K562 (cell line): Measurements from ENCODE around the gene TSTD1. TPM values are rescaled to one million over a fixed set of nuclear protein-coding genes. Genes with fewer than 3 reads are reported as not detected.
A peak's percentile ranks its signal among the peaks of the same experiment; 100 is the strongest.

ENCODE experiments used
- BRD9 ChIP-seq: fragments of 450-650 bp; IDR thresholded peaks from 2 replicates; pipeline ENCODE4 v1.6.1; 2018; ENCODE audit warnings: low read depth; ENCODE audit not compliant: partially characterized antibody
- E2F3 ChIP-seq: fragments of 250-450 bp; sonication (Bioruptor Pico); IDR thresholded peaks from 2 replicates; pipeline ENCODE4 v1.4.0; 2020; ENCODE audit warnings: mild to moderate bottlenecking
- ELF1 ChIP-seq: fragments of 200-800 bp; sonication (Bioruptor generic); IDR thresholded peaks from 2 replicates; pipeline ENCODE4 v1.6.1; 2016; ENCODE audit warnings: missing genetic modification characterization, missing compliant biosample characterization
- JUND ChIP-seq, 2 experiments: IDR thresholded peaks; 2 replicates in 1 of 2; 3 replicates in 1 of 2; pipeline ENCODE4 v1.6.1; 2011; ENCODE audit warnings: borderline replicate concordance in 2 of 2, low read depth in 2 of 2, low read length in 2 of 2, improper control_type of control experiment in 1 of 2, missing biosample characterization in 1 of 2, missing genetic modification characterization in 1 of 2, missing genetic modification reagents in 1 of 2
- KLF16 ChIP-seq: IDR thresholded peaks from 2 replicates; pipeline ENCODE4 v1.6.1; 2016; ENCODE audit warnings: antibody characterized with exemption
- PTTG1 ChIP-seq: fragments of 450-650 bp; IDR thresholded peaks from 2 replicates; pipeline ENCODE4 v1.6.1; 2016; ENCODE audit warnings: low read depth, mild to moderate bottlenecking, missing genetic modification characterization, missing compliant biosample characterization
- SPI1 ChIP-seq: IDR thresholded peaks from 2 replicates; pipeline ENCODE4 v1.6.1; 2011; ENCODE audit warnings: low read depth, low read length, control low read depth, borderline replicate concordance
- ZFX ChIP-seq: sonication (generic); formaldehyde crosslinking; IDR thresholded peaks from 2 replicates; pipeline ENCODE4 v1.8.0; 2022; ENCODE audit warnings: mild to moderate bottlenecking, missing genetic modification reagents, moderate library complexity
- ZNF79 ChIP-seq: fragments of 250-450 bp; sonication (Bioruptor Pico); IDR thresholded peaks from 2 replicates; pipeline ENCODE4 v1.4.0; 2020; ENCODE audit warnings: low read depth, mild to moderate bottlenecking, moderate library complexity
- polyA plus RNA-seq, 8 experiments: library from polyadenylated mRNA; depleted of rRNA in 4 of 8; stranded (reverse) in 5 of 8; unstranded in 3 of 8; fragments of >200 nt; fragmentation: Nextera tagmentation in 2 of 8; fragmentation: Illumina TruSeq in 1 of 8; extraction: Ambion mirVana in 2 of 8; extraction: Trizol in 1 of 8; gene quantifications; 2 replicates each; pipeline versions ENCODE4 v1.2.1 to v1.2.3, GENCODE V29; 2011 to 2014; ENCODE audit warnings: inconsistent platforms in 1 of 8, missing spikeins in 1 of 8
- total RNA-seq, 7 experiments: library from RNA; depleted of rRNA in 6 of 7; stranded (reverse); fragments of >200 nt in 6 of 7; fragmentation: Illumina TruSeq in 2 of 7; extraction: Trizol in 2 of 7; gene quantifications; 2 replicates each; pipeline versions ENCODE4 v1.2.1 to v1.2.3, GENCODE V29; 2011 to 2021; ENCODE audit warnings: low replicate concordance in 1 of 7
- TF ChIP-seq, protein P1 (sequence below): fragments of 250-450 bp; sonication (Bioruptor Pico); IDR thresholded peaks from 2 replicates; pipeline ENCODE4 v1.8.0; 2022; ENCODE audit warnings: inconsistent platforms, mild to moderate bottlenecking, moderate library complexity, borderline replicate concordance
- TF ChIP-seq, protein P2 (sequence below): sonication (generic); IDR thresholded peaks from 2 replicates; pipeline ENCODE4 v1.6.1; 2016
- TF ChIP-seq, protein P3 (sequence below): fragments of 450-650 bp; IDR thresholded peaks from 2 replicates; pipeline ENCODE4 v1.6.1; 2016; ENCODE audit warnings: borderline replicate concordance
- TF ChIP-seq, protein P4 (sequence below): sonication (generic); formaldehyde crosslinking; IDR thresholded peaks from 2 replicates; pipeline ENCODE4 v1.8.0; 2022; ENCODE audit warnings: mild to moderate bottlenecking, missing genetic modification reagents
- TF ChIP-seq, protein P5 (sequence below), 2 experiments: fragments of 200-800 bp in 1 of 2; sonication (Bioruptor generic) in 1 of 2; sonication (generic) in 1 of 2; formaldehyde crosslinking in 1 of 2; IDR thresholded peaks in 1 of 2; conservative IDR thresholded peaks in 1 of 2; 2 replicates each; pipeline versions ENCODE4 v1.5.0 to v1.6.1; 2016 to 2020; ENCODE audit warnings: missing compliant biosample characterization in 1 of 2, missing genetic modification characterization in 1 of 2, missing genetic modification reagents in 1 of 2

The TSTD1 gene
- total and polyA plus RNA-seq, 9 of the 15 experiments (the other 6 are each of a cell fraction or from before 2014, with no cell fraction given) = 0.23 to 0.53 TPM; not detected in 7

DNA sequence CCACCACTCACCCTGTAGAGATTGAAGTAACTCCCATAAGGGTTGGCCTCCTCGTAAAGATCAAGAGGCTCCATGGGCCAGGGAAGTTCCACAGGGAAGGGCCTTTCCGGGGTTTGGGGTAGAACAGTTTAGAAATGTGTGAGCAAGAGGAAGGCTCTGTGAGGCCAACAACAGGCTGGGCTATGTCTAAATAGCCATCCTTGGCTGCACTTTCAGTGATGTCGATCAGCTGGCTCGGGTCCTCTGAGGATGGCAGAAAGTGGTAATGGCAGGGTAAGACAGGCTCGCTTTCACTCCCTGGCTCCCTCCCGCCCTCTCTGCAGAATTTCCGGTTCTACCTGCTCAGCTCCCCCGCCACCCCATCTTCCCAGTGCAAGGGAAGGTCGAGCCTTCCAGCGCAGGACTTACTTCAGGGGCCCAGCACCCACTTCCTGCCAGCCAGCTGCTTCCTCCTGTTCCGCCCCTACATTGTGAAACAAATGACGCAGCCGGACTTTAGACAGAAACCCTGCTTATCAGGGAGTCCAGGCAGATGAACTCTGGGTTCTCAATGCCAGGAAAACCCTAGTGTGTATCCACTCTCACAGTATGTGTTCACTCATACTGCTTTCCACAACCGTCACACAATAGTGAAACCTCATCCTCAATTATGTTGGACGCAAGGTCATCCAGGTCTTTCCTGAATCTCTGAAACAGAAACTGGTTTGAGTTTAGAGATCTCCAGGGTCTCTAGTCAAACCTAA is 25.1 kb downstream of the TSTD1 start (continued):
- TF ChIP-seq, protein P1, sequence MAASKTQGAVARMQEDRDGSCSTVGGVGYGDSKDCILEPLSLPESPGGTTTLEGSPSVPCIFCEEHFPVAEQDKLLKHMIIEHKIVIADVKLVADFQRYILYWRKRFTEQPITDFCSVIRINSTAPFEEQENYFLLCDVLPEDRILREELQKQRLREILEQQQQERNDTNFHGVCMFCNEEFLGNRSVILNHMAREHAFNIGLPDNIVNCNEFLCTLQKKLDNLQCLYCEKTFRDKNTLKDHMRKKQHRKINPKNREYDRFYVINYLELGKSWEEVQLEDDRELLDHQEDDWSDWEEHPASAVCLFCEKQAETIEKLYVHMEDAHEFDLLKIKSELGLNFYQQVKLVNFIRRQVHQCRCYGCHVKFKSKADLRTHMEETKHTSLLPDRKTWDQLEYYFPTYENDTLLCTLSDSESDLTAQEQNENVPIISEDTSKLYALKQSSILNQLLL (CRISPR knock-in tag) = no peak
- TF ChIP-seq SPI1 (peak; percentile 93), E2F3 (CRISPR knock-in tag) (peak; percentile 50; the same call in 1 of the 2 replicates), ELF1 (peak; percentile 88), BRD9 (peak; percentile 76), ZFX (CRISPR knock-in tag) (peak; percentile 72), KLF16 (peak; percentile 86), ZNF79 (CRISPR knock-in tag) (no peak), JUND (IDR thresholded peaks at IDR 0.05; ENCODE audit: borderline replicate concordance, low read depth, low read length) (peak; percentile 89), JUND (tag; IDR thresholded peaks at IDR 0.05; ENCODE audit: borderline replicate concordance, low read depth, low read length) (peak; percentile 82; the same call in 1 of the 3 replicates), PTTG1 (tag) (no peak)
- TF ChIP-seq, protein P2, sequence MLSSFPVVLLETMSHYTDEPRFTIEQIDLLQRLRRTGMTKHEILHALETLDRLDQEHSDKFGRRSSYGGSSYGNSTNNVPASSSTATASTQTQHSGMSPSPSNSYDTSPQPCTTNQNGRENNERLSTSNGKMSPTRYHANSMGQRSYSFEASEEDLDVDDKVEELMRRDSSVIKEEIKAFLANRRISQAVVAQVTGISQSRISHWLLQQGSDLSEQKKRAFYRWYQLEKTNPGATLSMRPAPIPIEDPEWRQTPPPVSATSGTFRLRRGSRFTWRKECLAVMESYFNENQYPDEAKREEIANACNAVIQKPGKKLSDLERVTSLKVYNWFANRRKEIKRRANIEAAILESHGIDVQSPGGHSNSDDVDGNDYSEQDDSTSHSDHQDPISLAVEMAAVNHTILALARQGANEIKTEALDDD = peak; percentile 40
- TF ChIP-seq, protein P3, sequence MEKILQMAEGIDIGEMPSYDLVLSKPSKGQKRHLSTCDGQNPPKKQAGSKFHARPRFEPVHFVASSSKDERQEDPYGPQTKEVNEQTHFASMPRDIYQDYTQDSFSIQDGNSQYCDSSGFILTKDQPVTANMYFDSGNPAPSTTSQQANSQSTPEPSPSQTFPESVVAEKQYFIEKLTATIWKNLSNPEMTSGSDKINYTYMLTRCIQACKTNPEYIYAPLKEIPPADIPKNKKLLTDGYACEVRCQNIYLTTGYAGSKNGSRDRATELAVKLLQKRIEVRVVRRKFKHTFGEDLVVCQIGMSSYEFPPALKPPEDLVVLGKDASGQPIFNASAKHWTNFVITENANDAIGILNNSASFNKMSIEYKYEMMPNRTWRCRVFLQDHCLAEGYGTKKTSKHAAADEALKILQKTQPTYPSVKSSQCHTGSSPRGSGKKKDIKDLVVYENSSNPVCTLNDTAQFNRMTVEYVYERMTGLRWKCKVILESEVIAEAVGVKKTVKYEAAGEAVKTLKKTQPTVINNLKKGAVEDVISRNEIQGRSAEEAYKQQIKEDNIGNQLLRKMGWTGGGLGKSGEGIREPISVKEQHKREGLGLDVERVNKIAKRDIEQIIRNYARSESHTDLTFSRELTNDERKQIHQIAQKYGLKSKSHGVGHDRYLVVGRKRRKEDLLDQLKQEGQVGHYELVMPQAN = no peak
- TF ChIP-seq, protein P4, sequence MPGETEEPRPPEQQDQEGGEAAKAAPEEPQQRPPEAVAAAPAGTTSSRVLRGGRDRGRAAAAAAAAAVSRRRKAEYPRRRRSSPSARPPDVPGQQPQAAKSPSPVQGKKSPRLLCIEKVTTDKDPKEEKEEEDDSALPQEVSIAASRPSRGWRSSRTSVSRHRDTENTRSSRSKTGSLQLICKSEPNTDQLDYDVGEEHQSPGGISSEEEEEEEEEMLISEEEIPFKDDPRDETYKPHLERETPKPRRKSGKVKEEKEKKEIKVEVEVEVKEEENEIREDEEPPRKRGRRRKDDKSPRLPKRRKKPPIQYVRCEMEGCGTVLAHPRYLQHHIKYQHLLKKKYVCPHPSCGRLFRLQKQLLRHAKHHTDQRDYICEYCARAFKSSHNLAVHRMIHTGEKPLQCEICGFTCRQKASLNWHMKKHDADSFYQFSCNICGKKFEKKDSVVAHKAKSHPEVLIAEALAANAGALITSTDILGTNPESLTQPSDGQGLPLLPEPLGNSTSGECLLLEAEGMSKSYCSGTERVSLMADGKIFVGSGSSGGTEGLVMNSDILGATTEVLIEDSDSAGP = no peak
- TF ChIP-seq, protein P5, sequence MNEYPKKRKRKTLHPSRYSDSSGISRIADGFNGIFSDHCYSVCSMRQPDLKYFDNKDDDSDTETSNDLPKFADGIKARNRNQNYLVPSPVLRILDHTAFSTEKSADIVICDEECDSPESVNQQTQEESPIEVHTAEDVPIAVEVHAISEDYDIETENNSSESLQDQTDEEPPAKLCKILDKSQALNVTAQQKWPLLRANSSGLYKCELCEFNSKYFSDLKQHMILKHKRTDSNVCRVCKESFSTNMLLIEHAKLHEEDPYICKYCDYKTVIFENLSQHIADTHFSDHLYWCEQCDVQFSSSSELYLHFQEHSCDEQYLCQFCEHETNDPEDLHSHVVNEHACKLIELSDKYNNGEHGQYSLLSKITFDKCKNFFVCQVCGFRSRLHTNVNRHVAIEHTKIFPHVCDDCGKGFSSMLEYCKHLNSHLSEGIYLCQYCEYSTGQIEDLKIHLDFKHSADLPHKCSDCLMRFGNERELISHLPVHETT (CRISPR knock-in tag; conservative IDR thresholded peaks at IDR 0.05 in 1 of 2, IDR thresholded peaks at IDR 0.05 in 1 of 2) = peak in 1 of 2 experiments; percentile 85; a peak in 2 of 4 replicates
